ENCODE measurements around the gene DOK7.

DNA sequence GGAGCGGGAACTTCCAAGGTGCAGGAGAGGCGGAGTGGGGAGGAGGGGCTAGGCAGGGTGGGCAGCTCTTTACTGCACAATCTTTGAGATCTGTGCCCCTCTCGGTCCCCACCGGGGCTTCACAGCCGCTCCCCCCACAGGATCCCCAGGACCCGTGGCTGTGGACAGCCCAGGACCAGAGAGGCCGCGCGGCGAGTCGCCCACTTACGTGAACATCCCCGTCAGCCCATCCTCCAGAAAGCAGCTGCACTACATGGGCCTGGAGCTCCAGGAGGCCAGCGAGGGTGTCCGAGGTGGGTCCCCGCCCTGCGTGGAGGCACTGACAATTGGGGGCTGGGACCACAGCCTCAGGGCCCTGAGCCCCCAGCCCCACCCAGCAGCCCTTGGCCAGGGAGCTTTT, 37.0 kb downstream of the DOK7 start:
- no peak for TF ChIP-seq SUZ12 (IDR thresholded peaks at IDR 0.05; ENCODE audit: extremely low read depth, insufficient read depth, insufficient read length)
- TF ChIP-seq ZNF274 (IDR thresholded peaks at IDR 0.05; ENCODE audit: low read depth, low read length) = no peak
- no peak for TF ChIP-seq YY1 (IDR thresholded peaks at IDR 0.05; ENCODE audit: insufficient read depth, insufficient read length)
